Activated T-cell treated with anti-CD3 and anti-CD28 coated beads, Interleukin-2, amount 50 U/mL, for 72 hours (primary cell): Measurements from ENCODE around the gene LRRTM3. TPM values are rescaled to one million over a fixed set of nuclear protein-coding genes. Genes with fewer than 3 reads are reported as not detected.

ENCODE experiments used
- ATAC-seq, 2 donors: fragments of 150-1000 bp; cut with Tn5 transposase; replicated peaks in 1 of 2; 2 replicates each; pipeline ENCODE4 v1.10.0; 2021; ENCODE audit warnings: moderate library complexity in 2 of 2, mild to moderate bottlenecking in 1 of 2
- DNase-seq, 2 donors: peaks; one replicate each; pipeline ENCODE4 v3.0.0; 2021 to 2022; ENCODE audit warnings: mixed read lengths in 1 of 2
- H3K27ac Mint-ChIP-seq: one replicate; pipeline ENCODE4 v1.8.0; 2022; ENCODE audit warnings: mild to moderate bottlenecking, moderate library complexity, mixed read lengths
- H3K27me3 Mint-ChIP-seq: one replicate; pipeline ENCODE4 v1.8.0; 2022; ENCODE audit warnings: low read depth, mixed read lengths
- H3K36me3 Mint-ChIP-seq, 2 donors: one replicate each; pipeline ENCODE4 v1.8.0; 2022; ENCODE audit warnings: mixed read lengths in 2 of 2, mild to moderate bottlenecking in 1 of 2; ENCODE audit not compliant: insufficient read depth in 2 of 2
- H3K4me1 Mint-ChIP-seq: one replicate; pipeline ENCODE4 v1.8.0; 2022; ENCODE audit warnings: low read depth, mixed read lengths
- H3K4me3 Mint-ChIP-seq, 2 donors: one replicate each; pipeline ENCODE4 v1.8.0; 2022; ENCODE audit warnings: mild to moderate bottlenecking in 2 of 2, mixed read lengths in 2 of 2, moderate library complexity in 2 of 2
- H3K9me3 Mint-ChIP-seq, 2 donors: one replicate each; pipeline ENCODE4 v1.8.0; 2022; ENCODE audit warnings: mixed read lengths in 2 of 2
- total RNA-seq, 2 donors: library from RNA; stranded (reverse); gene quantifications; one replicate each; pipeline ENCODE4 v1.2.3, GENCODE V29; 2022

The LRRTM3 gene
- total RNA-seq, 2 donors from 2014 or later: not detected

DNA sequence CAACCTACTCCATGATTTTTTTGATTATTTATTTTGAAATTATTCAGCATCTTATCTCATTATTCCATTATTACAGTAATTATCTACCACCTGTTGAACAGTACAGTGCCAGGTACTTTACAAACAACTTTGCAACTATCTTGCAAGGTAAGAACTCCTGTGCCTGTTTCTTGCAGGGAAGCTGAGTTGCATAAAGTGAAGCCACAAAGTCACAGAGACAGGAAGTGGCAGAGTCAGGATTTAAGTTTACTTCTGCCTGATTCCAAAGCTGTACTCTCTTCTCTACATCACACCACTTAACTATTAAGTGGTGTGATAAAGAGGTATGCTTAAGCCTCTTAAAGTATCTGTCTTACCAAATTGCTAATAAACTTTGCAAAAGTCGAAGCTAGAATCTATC lies 80.1 kb downstream of the LRRTM3 start:
- peaks cover 0 to 1% of the 10 kb centered on the region in 2 donors for H3K36me3 Mint-ChIP-seq
- no peak for ATAC-seq
- no peak overlapping the region for H3K27ac Mint-ChIP-seq
- no peak overlapping the region for H3K4me3 Mint-ChIP-seq
- H3K9me3 Mint-ChIP-seq: peaks cover 0 to 2% of the 10 kb centered on the region in 2 donors
- no peaks in the 10 kb centered on the region for H3K4me1 Mint-ChIP-seq
- H3K27me3 Mint-ChIP-seq: no peaks in the 10 kb centered on the region
- DNase-seq: no peak

DNA sequence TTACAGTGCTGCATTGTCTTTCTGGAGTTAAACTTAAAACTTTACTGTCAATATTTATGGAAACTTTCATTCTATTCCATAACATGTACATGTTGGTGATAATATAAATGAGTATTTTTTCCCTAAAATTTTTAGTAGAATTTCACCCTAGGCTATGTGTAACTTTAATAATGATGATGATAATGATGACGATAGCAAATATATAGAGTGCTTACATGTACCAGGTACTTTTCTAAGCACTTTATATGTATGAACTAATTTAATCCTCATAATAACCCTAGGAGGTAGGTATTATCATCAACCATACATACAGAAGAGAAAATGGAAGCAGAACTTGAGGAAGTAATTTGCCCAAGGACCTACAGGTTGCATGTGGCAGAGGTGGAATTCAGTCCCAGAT lies 85.6 kb downstream of the LRRTM3 start:
- no peak for ATAC-seq

DNA sequence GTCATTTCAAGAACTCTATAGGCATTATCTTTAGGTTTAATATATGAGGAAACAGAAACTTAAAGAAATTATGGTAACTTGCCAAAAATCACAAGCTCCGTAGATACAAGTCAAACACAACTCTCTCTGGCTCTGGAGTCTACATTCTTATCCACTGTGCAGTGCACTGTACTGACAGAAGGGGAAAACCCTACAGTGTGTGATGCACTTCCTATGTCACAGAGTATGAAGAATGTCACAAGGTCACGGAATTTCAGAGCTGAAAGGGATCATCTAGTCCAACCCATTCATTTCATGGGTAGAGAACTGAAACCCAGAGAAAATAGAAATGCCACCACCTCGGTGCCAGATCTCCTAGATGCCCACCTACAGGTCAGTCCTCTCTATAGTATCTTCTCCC lies 86.1 kb downstream of the LRRTM3 start:
- Mint-ChIP-seq H3K27me3 (no peaks in the 10 kb centered on the region), H3K9me3 (no peaks in the 10 kb centered on the region), H3K27ac (no peak overlapping the region), H3K4me3 (no peak overlapping the region), H3K36me3 (no peaks in the 10 kb centered on the region), H3K4me1 (no peaks in the 10 kb centered on the region)
- no peak for DNase-seq
- ATAC-seq: no peak

More for the DNA sequence above, 85.6 kb downstream of the LRRTM3 start:
- Mint-ChIP-seq H3K4me3 (no peak overlapping the region), H3K4me1 (no peaks in the 10 kb centered on the region), H3K27ac (no peak overlapping the region), H3K36me3 (no peaks in the 10 kb centered on the region), H3K27me3 (no peaks in the 10 kb centered on the region), H3K9me3 (no peaks in the 10 kb centered on the region)
- DNase-seq: no peak

DNA sequence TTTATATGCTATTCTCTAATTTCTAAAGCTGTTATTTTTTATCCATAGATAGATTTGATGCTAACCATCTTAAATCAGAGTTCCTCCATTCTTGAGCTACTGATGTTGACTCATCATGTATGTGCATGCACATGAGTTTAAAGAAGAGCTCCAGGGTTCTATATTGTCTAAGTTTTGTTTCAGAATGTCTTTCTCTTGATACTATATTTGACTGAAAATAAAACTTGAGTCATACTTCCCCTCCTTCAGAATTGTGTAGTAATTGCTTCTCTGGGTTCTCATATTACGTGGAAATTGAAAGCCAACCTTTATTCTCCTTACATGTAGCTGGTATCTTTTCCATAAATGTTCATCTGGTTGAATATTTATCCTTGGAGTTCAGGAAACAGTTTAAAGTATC lies 89.4 kb downstream of the LRRTM3 start:
- Mint-ChIP-seq H3K4me1 (no peaks in the 10 kb centered on the region), H3K36me3 (no peaks in the 10 kb centered on the region), H3K27ac (peak overlapping the region; percentile 72), H3K27me3 (no peaks in the 10 kb centered on the region), H3K9me3 (peaks cover 0 to 1% of the 10 kb centered on the region in 2 donors), H3K4me3 (no peak overlapping the region)
- DNase-seq: no peak
- ATAC-seq: peak; percentile 43 to 91

- H3K27ac Mint-ChIP-seq: no peak overlapping the region
- H3K4me1 Mint-ChIP-seq: no peaks in the 10 kb centered on the region
- no peak for DNase-seq
- H3K9me3 Mint-ChIP-seq: peaks cover 2% of the 10 kb centered on the region in 2 donors
- no peak overlapping the region for H3K4me3 Mint-ChIP-seq
- ATAC-seq: peak in 1 of 2 donors; percentile 66
- H3K27me3 Mint-ChIP-seq: no peaks in the 10 kb centered on the region
- H3K36me3 Mint-ChIP-seq: peaks cover 0 to 2% of the 10 kb centered on the region in 2 donors
These were observed 91.4 kb downstream of the LRRTM3 start for GRCh38 chr10:67017218-67017617.

DNA sequence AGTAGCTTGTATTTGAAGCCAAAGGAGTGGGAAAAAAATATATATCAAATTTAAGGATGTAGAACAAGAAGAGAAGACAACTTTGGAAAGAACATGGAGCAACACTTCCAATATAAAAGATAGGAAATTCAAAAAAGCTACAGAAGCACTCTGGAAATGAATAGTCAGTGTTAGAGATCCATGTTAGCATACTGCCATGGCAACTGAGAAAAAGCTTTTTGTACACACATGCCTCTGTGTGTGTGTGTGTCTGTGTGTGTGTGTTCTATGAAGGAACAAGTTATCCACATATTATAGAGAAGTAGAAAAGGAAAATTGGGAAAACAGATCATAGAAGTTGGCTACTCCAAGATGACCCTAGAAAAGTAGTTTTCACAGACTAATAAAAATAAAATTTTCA lies 96.3 kb downstream of the LRRTM3 start:
- ATAC-seq: no peak
- Mint-ChIP-seq H3K27ac (no peak overlapping the region), H3K4me1 (no peaks in the 10 kb centered on the region), H3K27me3 (no peaks in the 10 kb centered on the region), H3K9me3 (peaks cover 2 to 4% of the 10 kb centered on the region in 2 donors), H3K4me3 (no peak overlapping the region), H3K36me3 (peaks cover 0 to 2% of the 10 kb centered on the region in 2 donors)
- DNase-seq: no peak

- no peaks in the 10 kb centered on the region for H3K27me3 Mint-ChIP-seq
- ATAC-seq: no peak
- no peak overlapping the region for H3K27ac Mint-ChIP-seq
- H3K4me3 Mint-ChIP-seq: no peak overlapping the region
- no peak for DNase-seq
- peaks cover 0 to 1% of the 10 kb centered on the region in 2 donors for H3K9me3 Mint-ChIP-seq
- no peaks in the 10 kb centered on the region for H3K36me3 Mint-ChIP-seq
- no peaks in the 10 kb centered on the region for H3K4me1 Mint-ChIP-seq
These were observed 108.0 kb downstream of the LRRTM3 start for GRCh38 chr10:67033878-67034277.

- H3K36me3 Mint-ChIP-seq: no peaks in the 10 kb centered on the region
- H3K9me3 Mint-ChIP-seq: no peaks in the 10 kb centered on the region
- ATAC-seq: no peak
- DNase-seq: no peak
- no peaks in the 10 kb centered on the region for H3K27me3 Mint-ChIP-seq
- no peak overlapping the region for H3K4me3 Mint-ChIP-seq
- H3K4me1 Mint-ChIP-seq: no peaks in the 10 kb centered on the region
- no peak overlapping the region for H3K27ac Mint-ChIP-seq
These were observed 111.0 kb downstream of the LRRTM3 start for GRCh38 chr10:67036808-67037207.

DNA sequence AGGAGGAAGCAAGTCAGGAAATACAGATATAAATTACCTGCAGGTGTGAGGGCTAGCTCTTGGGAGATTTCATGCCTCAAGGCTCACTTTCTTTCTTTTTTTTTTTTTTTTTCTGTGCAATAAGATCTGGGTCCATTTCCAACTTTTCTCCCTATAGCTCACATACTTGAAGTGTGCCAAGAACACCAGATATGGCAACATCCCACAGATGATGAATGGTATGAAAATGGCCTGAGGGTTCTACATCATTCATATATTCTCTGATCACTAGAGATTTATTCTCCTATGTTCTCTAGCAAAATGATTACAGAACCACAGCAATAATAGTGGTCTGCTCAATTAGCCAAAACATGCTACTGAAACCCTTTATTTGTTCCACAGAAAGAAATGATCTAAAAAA lies 117.2 kb downstream of the LRRTM3 start:
- Mint-ChIP-seq H3K4me1 (no peaks in the 10 kb centered on the region), H3K27me3 (no peaks in the 10 kb centered on the region), H3K27ac (no peak overlapping the region), H3K4me3 (no peak overlapping the region), H3K9me3 (no peaks in the 10 kb centered on the region), H3K36me3 (no peaks in the 10 kb centered on the region)
- DNase-seq: no peak
- ATAC-seq: no peak

DNA sequence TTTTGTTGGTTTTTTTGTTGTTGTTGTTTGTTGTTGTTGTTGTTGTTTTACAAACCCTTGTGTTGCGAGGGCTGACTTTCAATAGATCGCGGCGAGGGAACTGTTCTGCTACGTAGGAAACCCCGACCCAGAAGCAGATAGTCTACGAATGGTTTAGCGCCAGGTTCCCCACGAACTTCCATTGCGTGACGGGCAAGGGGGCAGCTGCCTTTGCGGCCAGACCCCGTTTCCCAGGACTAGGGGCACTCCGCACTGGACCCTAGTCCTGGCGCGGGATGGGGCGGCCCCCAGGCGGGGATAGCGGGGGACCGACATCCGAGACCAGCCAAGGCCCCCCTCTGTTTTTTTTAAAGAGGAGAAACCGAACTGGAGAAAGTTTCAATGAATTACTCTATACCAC lies 119.6 kb downstream of the LRRTM3 start:
- no peaks in the 10 kb centered on the region for H3K4me1 Mint-ChIP-seq
- no peak overlapping the region for H3K4me3 Mint-ChIP-seq
- no peak for DNase-seq
- H3K27ac Mint-ChIP-seq: no peak overlapping the region
- ATAC-seq: no peak
- no peaks in the 10 kb centered on the region for H3K27me3 Mint-ChIP-seq
- no peaks in the 10 kb centered on the region for H3K36me3 Mint-ChIP-seq
- no peaks in the 10 kb centered on the region for H3K9me3 Mint-ChIP-seq

DNA sequence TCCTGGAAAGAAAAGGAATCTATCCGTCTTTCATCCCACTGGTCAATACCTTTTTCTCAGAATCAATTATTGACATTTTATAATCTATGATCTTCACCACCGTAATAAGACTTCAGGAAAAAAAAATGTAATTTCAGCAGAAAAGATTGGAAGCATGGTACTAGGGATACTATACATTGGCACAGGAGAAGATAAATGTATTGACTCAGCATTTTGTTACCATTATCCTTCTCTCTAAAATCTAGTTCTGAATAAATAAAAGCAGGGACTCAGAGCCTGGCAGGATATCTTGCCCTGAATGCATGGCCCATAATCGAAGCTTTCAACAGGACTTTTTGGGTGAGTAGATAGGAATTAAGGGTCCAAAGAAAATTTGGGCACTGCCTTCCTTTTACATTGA lies 120.7 kb downstream of the LRRTM3 start:
- H3K27ac Mint-ChIP-seq: peak overlapping the region; percentile 25
- H3K36me3 Mint-ChIP-seq: no peaks in the 10 kb centered on the region
- H3K9me3 Mint-ChIP-seq: no peaks in the 10 kb centered on the region
- DNase-seq: no peak
- no peak overlapping the region for H3K4me3 Mint-ChIP-seq
- H3K4me1 Mint-ChIP-seq: no peaks in the 10 kb centered on the region
- no peak for ATAC-seq
- H3K27me3 Mint-ChIP-seq: no peaks in the 10 kb centered on the region

- Mint-ChIP-seq H3K4me1 (no peaks in the 10 kb centered on the region), H3K36me3 (no peaks in the 10 kb centered on the region), H3K9me3 (peaks cover 0 to 2% of the 10 kb centered on the region in 2 donors), H3K4me3 (no peak overlapping the region), H3K27ac (no peak overlapping the region), H3K27me3 (no peaks in the 10 kb centered on the region)
- DNase-seq (no peak), ATAC-seq (no peak)
These were observed 124.2 kb downstream of the LRRTM3 start for GRCh38 chr10:67049988-67050387.

GRCh38 chr10:67050415-67050814 lies 124.6 kb downstream of the LRRTM3 start:
- no peaks in the 10 kb centered on the region for H3K27me3 Mint-ChIP-seq
- no peak for ATAC-seq
- no peaks in the 10 kb centered on the region for H3K36me3 Mint-ChIP-seq
- peaks cover 0 to 2% of the 10 kb centered on the region in 2 donors for H3K9me3 Mint-ChIP-seq
- no peak for DNase-seq
- no peak overlapping the region for H3K4me3 Mint-ChIP-seq
- no peaks in the 10 kb centered on the region for H3K4me1 Mint-ChIP-seq
- no peak overlapping the region for H3K27ac Mint-ChIP-seq

DNA sequence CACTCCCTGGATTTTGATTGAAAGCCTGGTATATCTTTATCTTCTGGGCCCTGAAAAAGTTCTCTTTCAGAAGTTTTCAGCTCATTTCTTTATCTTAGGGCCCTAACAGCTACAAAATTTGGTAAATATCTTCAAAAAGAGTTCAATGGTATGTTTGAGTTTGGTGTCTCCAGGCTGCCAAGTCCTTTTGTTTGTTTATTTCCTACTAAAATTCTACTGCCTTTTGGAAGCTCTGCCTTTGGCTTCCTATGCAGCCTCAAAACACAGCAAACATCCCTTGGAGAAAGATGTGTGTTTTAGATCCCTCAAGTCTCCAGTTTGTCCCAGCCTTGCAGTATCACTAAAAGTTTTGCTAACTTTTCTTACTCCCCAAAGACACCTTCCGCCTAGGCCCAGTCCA lies 146.8 kb downstream of the LRRTM3 start:
- H3K27ac Mint-ChIP-seq: no peak overlapping the region

More for the DNA sequence above, 146.8 kb downstream of the LRRTM3 start:
- DNase-seq (no peak), ATAC-seq (no peak)
- H3K4me1 Mint-ChIP-seq: no peaks in the 10 kb centered on the region
- H3K4me3 Mint-ChIP-seq: no peak overlapping the region
- H3K36me3 Mint-ChIP-seq: no peaks in the 10 kb centered on the region
- H3K27me3 Mint-ChIP-seq: no peaks in the 10 kb centered on the region
- peaks cover 2 to 4% of the 10 kb centered on the region in 2 donors for H3K9me3 Mint-ChIP-seq
